Measurements from ENCODE around the gene RNF26. TPM values are rescaled to one million over a fixed set of nuclear protein-coding genes. Genes with fewer than 3 reads are reported as not detected.

The RNF26 gene
- total and polyA plus RNA-seq, 10 of the 15 experiments (the other 5 are each of a cell fraction or from before 2014, with no cell fraction given), result 2.8 to 54.5 (median 17.7) TPM

- TF ChIP-seq, protein P1, sequence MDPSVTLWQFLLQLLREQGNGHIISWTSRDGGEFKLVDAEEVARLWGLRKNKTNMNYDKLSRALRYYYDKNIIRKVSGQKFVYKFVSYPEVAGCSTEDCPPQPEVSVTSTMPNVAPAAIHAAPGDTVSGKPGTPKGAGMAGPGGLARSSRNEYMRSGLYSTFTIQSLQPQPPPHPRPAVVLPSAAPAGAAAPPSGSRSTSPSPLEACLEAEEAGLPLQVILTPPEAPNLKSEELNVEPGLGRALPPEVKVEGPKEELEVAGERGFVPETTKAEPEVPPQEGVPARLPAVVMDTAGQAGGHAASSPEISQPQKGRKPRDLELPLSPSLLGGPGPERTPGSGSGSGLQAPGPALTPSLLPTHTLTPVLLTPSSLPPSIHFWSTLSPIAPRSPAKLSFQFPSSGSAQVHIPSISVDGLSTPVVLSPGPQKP (IDR thresholded peaks at IDR 0.05; ENCODE audit: low read depth, low read length), result no peak
- TF ChIP-seq TCF3 (IDR thresholded peaks at IDR 0.05; ENCODE audit: borderline replicate concordance, insufficient read depth, low read depth, low read length) (no peak), RB1 (IDR thresholded peaks at IDR 0.05; ENCODE audit: borderline replicate concordance) (no peak)
These were observed 50.0 kb downstream of the RNF26 start (continued) for GRCh38 chr11:119384332-119384731.

Small RNA genes within 50 kb of the gene (microRNA-seq; reads per million reads assigned to microRNA genes)
- not detected for gene MIR6756

Small RNA genes within 50 kb of the gene (small RNA-seq; reads per million reads assigned to genes)
- gene RF01225, result not detected
- not detected for gene RNU6-262P

Other genes with a start within 250 kb of the RNF26 start
Only the 7 nearest of the 13 such genes appear.
- gene NHERF4, start 149.1 kb upstream of the RNF26 start, total RNA-seq (2014; rRNA removed), result not detected in 2 replicates
- gene NHERF4, start 149.1 kb upstream of the RNF26 start, total RNA-seq (2014; rRNA removed; fragmentation: Illumina TruSeq; extraction: Trizol), result not detected in 2 replicates
- 0.15 TPM in 1 of 2 replicates, not detected in the other for gene NHERF4, start 149.1 kb upstream of the RNF26 start, total RNA-seq (2021)
- gene NHERF4, start 149.1 kb upstream of the RNF26 start, polyA plus RNA-seq (2011; rRNA removed), result not detected in 2 replicates
- not detected in 2 replicates for gene NHERF4, start 149.1 kb upstream of the RNF26 start, polyA plus RNA-seq (2014; fragmentation: Illumina TruSeq; extraction: Trizol)
- not detected for gene NHERF4, start 149.1 kb upstream of the RNF26 start, polyA plus RNA-seq (2014; fragmentation: Nextera tagmentation; extraction: Ambion mirVana)
- not detected in 2 replicates for gene NHERF4, start 149.1 kb upstream of the RNF26 start, polyA plus RNA-seq (2014; rRNA removed)
- not detected for gene NHERF4, start 149.1 kb upstream of the RNF26 start, polyA plus RNA-seq (2016; fragmentation: Nextera tagmentation; extraction: Ambion mirVana)
- 9.3 and 9.6 TPM in 2 replicates for gene CBL, start 128.2 kb upstream of the RNF26 start, total RNA-seq (2014; rRNA removed)
- 9.4 and 10.0 TPM in 2 replicates for gene CBL, start 128.2 kb upstream of the RNF26 start, total RNA-seq (2014; rRNA removed; fragmentation: Illumina TruSeq; extraction: Trizol)
- 25.4 and 27.1 TPM in 2 replicates for gene CBL, start 128.2 kb upstream of the RNF26 start, total RNA-seq (2021)
- gene CBL, start 128.2 kb upstream of the RNF26 start, polyA plus RNA-seq (2011; rRNA removed), result 14.5 and 18.4 TPM in 2 replicates
- 21.5 and 25.9 TPM in 2 replicates for gene CBL, start 128.2 kb upstream of the RNF26 start, polyA plus RNA-seq (2014; fragmentation: Illumina TruSeq; extraction: Trizol)
- 1 to 10 TPM; 3.9 to 7.6 TPM for gene CBL, start 128.2 kb upstream of the RNF26 start, polyA plus RNA-seq (2014; fragmentation: Nextera tagmentation; extraction: Ambion mirVana)
- 11.6 and 12.1 TPM in 2 replicates for gene CBL, start 128.2 kb upstream of the RNF26 start, polyA plus RNA-seq (2014; rRNA removed)
- gene CBL, start 128.2 kb upstream of the RNF26 start, polyA plus RNA-seq (2016; fragmentation: Nextera tagmentation; extraction: Ambion mirVana), result 1 to 10 TPM; 8.2 to 8.8 TPM
- gene MCAM, start 17.4 kb upstream of the RNF26 start, total RNA-seq (2014; rRNA removed), result 17.6 TPM in 2 replicates
- gene MCAM, start 17.4 kb upstream of the RNF26 start, total RNA-seq (2014; rRNA removed; fragmentation: Illumina TruSeq; extraction: Trizol), result 10.0 TPM in 2 replicates
- gene MCAM, start 17.4 kb upstream of the RNF26 start, total RNA-seq (2021), result 17.9 and 19.7 TPM in 2 replicates
- gene MCAM, start 17.4 kb upstream of the RNF26 start, polyA plus RNA-seq (2011; rRNA removed), result 2.5 and 4.1 TPM in 2 replicates
- 7.4 and 12.1 TPM in 2 replicates for gene MCAM, start 17.4 kb upstream of the RNF26 start, polyA plus RNA-seq (2014; fragmentation: Illumina TruSeq; extraction: Trizol)
- gene MCAM, start 17.4 kb upstream of the RNF26 start, polyA plus RNA-seq (2014; fragmentation: Nextera tagmentation; extraction: Ambion mirVana), result 1 to 10 TPM; 3.1 to 4.5 TPM
- gene MCAM, start 17.4 kb upstream of the RNF26 start, polyA plus RNA-seq (2014; rRNA removed), result 13.2 and 16.5 TPM in 2 replicates
- gene MCAM, start 17.4 kb upstream of the RNF26 start, polyA plus RNA-seq (2016; fragmentation: Nextera tagmentation; extraction: Ambion mirVana), result 1 to 10 TPM; 7.8 to 8.7 TPM
- not detected in 2 replicates for gene C1QTNF5, start 6.4 kb downstream of the RNF26 start, total RNA-seq (2014; rRNA removed)
- not detected in 2 replicates for gene C1QTNF5, start 6.4 kb downstream of the RNF26 start, total RNA-seq (2014; rRNA removed; fragmentation: Illumina TruSeq; extraction: Trizol)
- gene C1QTNF5, start 6.4 kb downstream of the RNF26 start, total RNA-seq (2021), result not detected in 2 replicates
- not detected in 2 replicates for gene C1QTNF5, start 6.4 kb downstream of the RNF26 start, polyA plus RNA-seq (2011; rRNA removed)
- gene C1QTNF5, start 6.4 kb downstream of the RNF26 start, polyA plus RNA-seq (2014; fragmentation: Illumina TruSeq; extraction: Trizol), result not detected in 2 replicates
- gene C1QTNF5, start 6.4 kb downstream of the RNF26 start, polyA plus RNA-seq (2014; fragmentation: Nextera tagmentation; extraction: Ambion mirVana), result not detected
- not detected in 2 replicates for gene C1QTNF5, start 6.4 kb downstream of the RNF26 start, polyA plus RNA-seq (2014; rRNA removed)
- gene C1QTNF5, start 6.4 kb downstream of the RNF26 start, polyA plus RNA-seq (2016; fragmentation: Nextera tagmentation; extraction: Ambion mirVana), result not detected
- not detected in 2 replicates for gene MFRP, start 12.2 kb downstream of the RNF26 start, total RNA-seq (2014; rRNA removed)
- not detected in 2 replicates for gene MFRP, start 12.2 kb downstream of the RNF26 start, total RNA-seq (2014; rRNA removed; fragmentation: Illumina TruSeq; extraction: Trizol)
- not detected in 2 replicates for gene MFRP, start 12.2 kb downstream of the RNF26 start, total RNA-seq (2021)
- gene MFRP, start 12.2 kb downstream of the RNF26 start, polyA plus RNA-seq (2011; rRNA removed), result not detected in 2 replicates
- not detected in 2 replicates for gene MFRP, start 12.2 kb downstream of the RNF26 start, polyA plus RNA-seq (2014; fragmentation: Illumina TruSeq; extraction: Trizol)
- not detected for gene MFRP, start 12.2 kb downstream of the RNF26 start, polyA plus RNA-seq (2014; fragmentation: Nextera tagmentation; extraction: Ambion mirVana)
- gene MFRP, start 12.2 kb downstream of the RNF26 start, polyA plus RNA-seq (2014; rRNA removed), result not detected in 2 replicates
- not detected for gene MFRP, start 12.2 kb downstream of the RNF26 start, polyA plus RNA-seq (2016; fragmentation: Nextera tagmentation; extraction: Ambion mirVana)
- not detected in 2 replicates for gene USP2, start 47.2 kb downstream of the RNF26 start, total RNA-seq (2014; rRNA removed)
- gene USP2, start 47.2 kb downstream of the RNF26 start, total RNA-seq (2014; rRNA removed; fragmentation: Illumina TruSeq; extraction: Trizol), result not detected in 2 replicates
- gene USP2, start 47.2 kb downstream of the RNF26 start, total RNA-seq (2021), result 0.13 TPM in 1 of 2 replicates, not detected in the other
- 0.04 TPM in 1 of 2 replicates, not detected in the other for gene USP2, start 47.2 kb downstream of the RNF26 start, polyA plus RNA-seq (2011; rRNA removed)
- 0.09 TPM in 1 of 2 replicates, not detected in the other for gene USP2, start 47.2 kb downstream of the RNF26 start, polyA plus RNA-seq (2014; fragmentation: Illumina TruSeq; extraction: Trizol)
- gene USP2, start 47.2 kb downstream of the RNF26 start, polyA plus RNA-seq (2014; fragmentation: Nextera tagmentation; extraction: Ambion mirVana), result under 1 TPM in 1 of 2 experiments, not detected in 1; 0.04 TPM
- 0.03 TPM in 2 replicates for gene USP2, start 47.2 kb downstream of the RNF26 start, polyA plus RNA-seq (2014; rRNA removed)
- gene USP2, start 47.2 kb downstream of the RNF26 start, polyA plus RNA-seq (2016; fragmentation: Nextera tagmentation; extraction: Ambion mirVana), result under 1 TPM in 1 of 2 experiments, not detected in 1; 0.11 TPM
- gene THY1, start 88.6 kb downstream of the RNF26 start, total RNA-seq (2014; rRNA removed), result 3.3 and 4.2 TPM in 2 replicates
- 2.4 and 2.7 TPM in 2 replicates for gene THY1, start 88.6 kb downstream of the RNF26 start, total RNA-seq (2014; rRNA removed; fragmentation: Illumina TruSeq; extraction: Trizol)
- gene THY1, start 88.6 kb downstream of the RNF26 start, total RNA-seq (2021), result 2.4 and 3.1 TPM in 2 replicates
- 6.0 and 20.1 TPM in 2 replicates for gene THY1, start 88.6 kb downstream of the RNF26 start, polyA plus RNA-seq (2011; rRNA removed)
- 8.4 and 9.3 TPM in 2 replicates for gene THY1, start 88.6 kb downstream of the RNF26 start, polyA plus RNA-seq (2014; fragmentation: Illumina TruSeq; extraction: Trizol)
- 1 to 10 TPM in 1 of 2 experiments, under 1 TPM in 1; 0.86 to 2.6 TPM for gene THY1, start 88.6 kb downstream of the RNF26 start, polyA plus RNA-seq (2014; fragmentation: Nextera tagmentation; extraction: Ambion mirVana)
- 4.1 and 7.3 TPM in 2 replicates for gene THY1, start 88.6 kb downstream of the RNF26 start, polyA plus RNA-seq (2014; rRNA removed)
- gene THY1, start 88.6 kb downstream of the RNF26 start, polyA plus RNA-seq (2016; fragmentation: Nextera tagmentation; extraction: Ambion mirVana), result 1 to 10 TPM; 2.3 to 3.8 TPM